OCI-LY7 (cell line): ENCODE measurements around the gene LIPT2. TPM values are rescaled to one million over a fixed set of nuclear protein-coding genes. Genes with fewer than 3 reads are reported as not detected.

Experiments used
- BruUV-seq: library from RNA; stranded (reverse); fragments of 400-500 nt; replicated peaks from 2 replicates; lab custom pipeline; 2021; lab: Mats Ljungman, UMichigan
- CTCF ChIA-PET: fragments of 300-600 bp; sonication (Branson Sonifier 250); formaldehyde crosslinking; loops from one replicate; lab custom pipeline; 2022; ENCODE audit warnings: antibody characterized with exemption; ENCODE audit not compliant: unreplicated experiment; lab: Charles Lee
- POLR2A ChIA-PET: fragments of 300-600 bp; sonication (Branson Sonifier 250); formaldehyde crosslinking; loops from one replicate; lab custom pipeline; 2022; ENCODE audit warnings: antibody characterized with exemption; lab: Charles Lee
- DNase-seq: peaks from one replicate; pipeline ENCODE4 v3.0.0-alpha.2; 2015; ENCODE audit warnings: low spot score
- H2AFZ ChIP-seq: fragments of 200-600 bp; sonication (generic), shearing (Covaris generic); 2 replicates; pipeline ENCODE4 v1.6.1; 2014; ENCODE audit warnings: mild to moderate bottlenecking, antibody characterized with exemption, low read length, moderate library complexity
- H3K27ac ChIP-seq: fragments of 200-600 bp; sonication (generic); 2 replicates; pipeline ENCODE4 v1.5.1; 2014; ENCODE audit warnings: mixed run types, low read depth, mild to moderate bottlenecking, moderate library complexity, low read length, inconsistent platforms; ENCODE audit not compliant: poor library complexity, severe bottlenecking
- H3K36me3 ChIP-seq: fragments of 200-600 bp; sonication (generic); 2 replicates; pipeline ENCODE4 v1.6.1; 2014; ENCODE audit warnings: mild to moderate bottlenecking, antibody characterized with exemption, low read length, moderate library complexity, mixed read lengths; ENCODE audit not compliant: insufficient read depth
- H3K4me1 ChIP-seq: fragments of 200-600 bp; sonication (generic); 2 replicates; pipeline ENCODE4 v1.5.1; 2014; ENCODE audit warnings: mild to moderate bottlenecking, low read length; ENCODE audit not compliant: insufficient read depth, poor library complexity, severe bottlenecking
- H3K4me2 ChIP-seq: fragments of 200-600 bp; sonication (generic); 2 replicates; pipeline ENCODE4 v1.6.1; 2014; ENCODE audit warnings: mild to moderate bottlenecking, low read length
- H3K4me3 ChIP-seq: fragments of 200-600 bp; sonication (generic); 2 replicates; pipeline ENCODE4 v1.5.1; 2014; ENCODE audit warnings: mild to moderate bottlenecking, low read depth, low read length; ENCODE audit not compliant: poor library complexity, severe bottlenecking
- H3K79me2 ChIP-seq: fragments of 200-600 bp; sonication (generic); 2 replicates; pipeline ENCODE4 v1.6.1; 2016; ENCODE audit warnings: low read depth, mild to moderate bottlenecking, low read length, moderate library complexity, mixed read lengths; ENCODE audit not compliant: insufficient read depth
- H3K9me2 ChIP-seq: fragments of 200-600 bp; sonication (generic); 2 replicates; pipeline ENCODE4 v1.6.1; 2016; ENCODE audit warnings: mild to moderate bottlenecking, low read length, mixed read lengths; ENCODE audit not compliant: insufficient read depth
- H3K9me3 ChIP-seq: fragments of 200-600 bp; sonication (generic); 2 replicates; pipeline ENCODE4 v1.6.1; 2014; ENCODE audit warnings: mild to moderate bottlenecking, mixed run types, low read length, mixed read lengths
- H4K20me1 ChIP-seq: fragments of 200-600 bp; sonication (generic); 2 replicates; pipeline ENCODE4 v1.6.1; 2014; ENCODE audit warnings: mild to moderate bottlenecking, antibody characterized with exemption, low read length, moderate library complexity, mixed read lengths; ENCODE audit not compliant: insufficient read depth
- EZH2phosphoT487 ChIP-seq: fragments of 200-600 bp; sonication (generic); IDR thresholded peaks from 2 replicates; pipeline ENCODE4 v1.6.1; 2018; ENCODE audit warnings: low read depth, borderline replicate concordance, mild to moderate bottlenecking, mixed run types, antibody characterized with exemption, low read length, moderate library complexity, mixed read lengths
- intact Hi-C: fragments of 100-400 bp; cut with micrococcal nuclease; formaldehyde crosslinking; loops from one replicate; pipeline ENCODE4 v1.10.0; 2022; ENCODE audit not compliant: unreplicated experiment
- total RNA-seq, 2 experiments: library from RNA; depleted of rRNA in 1 of 2; stranded (reverse); fragments of >200 nt in 1 of 2; shearing (Covaris generic) in 1 of 2; gene quantifications; 2 replicates each; pipeline ENCODE4 v1.2.3, GENCODE V29; 2014 to 2022
- TF ChIP-seq, protein P1 (sequence below): fragments of 200-600 bp; sonication (generic); conservative IDR thresholded peaks from 2 replicates; pipeline ENCODE4 v1.5.1; 2014; ENCODE audit warnings: mild to moderate bottlenecking, antibody characterized with exemption, low read length, moderate library complexity, mixed read lengths

LIPT2 gene
- total RNA-seq, 2 experiments from 2014 or later: 10.9 to 14.3 TPM

DNA sequence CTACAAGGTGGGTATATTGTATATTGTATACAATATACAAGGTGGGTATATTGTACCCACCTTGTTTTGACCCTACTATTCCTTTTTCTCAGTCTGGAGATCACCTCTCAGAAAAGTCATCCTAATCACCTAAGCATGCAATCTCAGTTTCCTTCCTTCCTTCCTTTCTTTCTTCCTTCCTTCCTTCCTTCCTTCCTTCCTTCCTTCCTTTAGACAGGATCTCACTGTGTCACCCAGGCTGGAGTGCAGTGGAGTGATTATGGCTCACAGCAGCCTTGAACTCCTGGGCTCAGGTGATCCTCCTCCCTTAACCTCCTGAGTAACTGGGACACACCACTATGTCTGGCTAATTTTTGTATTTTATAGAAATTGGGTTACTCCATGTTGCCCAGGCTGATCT is 25.0 kb downstream of the LIPT2 start:
- ChIA-PET POLR2A (interaction anchor here (0.7 kb wide), 1 partner anchor 76 kb away, joined by 3 read pairs; no protein-coding TSS in a partner anchor), CTCF (no interaction called here)
- BruUV-seq: no TSS peak
- intact Hi-C loops: no loop called here
- H3K79me2 ChIP-seq: no peaks in the 10 kb centered on the region
- no peak for DNase-seq
- no peaks in the 10 kb centered on the region for H3K4me1 ChIP-seq
- no peak overlapping the region for H3K4me2 ChIP-seq
- no peaks in the 10 kb centered on the region for H4K20me1 ChIP-seq
- no peak overlapping the region for H2AFZ ChIP-seq
- H3K36me3 ChIP-seq: no peaks in the 10 kb centered on the region
- no peak overlapping the region for H3K27ac ChIP-seq
- H3K9me2 ChIP-seq: no peaks in the 10 kb centered on the region
- H3K9me3 ChIP-seq: no peaks in the 10 kb centered on the region
- TF ChIP-seq, protein P1, sequence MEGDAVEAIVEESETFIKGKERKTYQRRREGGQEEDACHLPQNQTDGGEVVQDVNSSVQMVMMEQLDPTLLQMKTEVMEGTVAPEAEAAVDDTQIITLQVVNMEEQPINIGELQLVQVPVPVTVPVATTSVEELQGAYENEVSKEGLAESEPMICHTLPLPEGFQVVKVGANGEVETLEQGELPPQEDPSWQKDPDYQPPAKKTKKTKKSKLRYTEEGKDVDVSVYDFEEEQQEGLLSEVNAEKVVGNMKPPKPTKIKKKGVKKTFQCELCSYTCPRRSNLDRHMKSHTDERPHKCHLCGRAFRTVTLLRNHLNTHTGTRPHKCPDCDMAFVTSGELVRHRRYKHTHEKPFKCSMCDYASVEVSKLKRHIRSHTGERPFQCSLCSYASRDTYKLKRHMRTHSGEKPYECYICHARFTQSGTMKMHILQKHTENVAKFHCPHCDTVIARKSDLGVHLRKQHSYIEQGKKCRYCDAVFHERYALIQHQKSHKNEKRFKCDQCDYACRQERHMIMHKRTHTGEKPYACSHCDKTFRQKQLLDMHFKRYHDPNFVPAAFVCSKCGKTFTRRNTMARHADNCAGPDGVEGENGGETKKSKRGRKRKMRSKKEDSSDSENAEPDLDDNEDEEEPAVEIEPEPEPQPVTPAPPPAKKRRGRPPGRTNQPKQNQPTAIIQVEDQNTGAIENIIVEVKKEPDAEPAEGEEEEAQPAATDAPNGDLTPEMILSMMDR: no peak
- no peak for TF ChIP-seq EZH2phosphoT487
- H3K4me3 ChIP-seq: no peak overlapping the region

DNA sequence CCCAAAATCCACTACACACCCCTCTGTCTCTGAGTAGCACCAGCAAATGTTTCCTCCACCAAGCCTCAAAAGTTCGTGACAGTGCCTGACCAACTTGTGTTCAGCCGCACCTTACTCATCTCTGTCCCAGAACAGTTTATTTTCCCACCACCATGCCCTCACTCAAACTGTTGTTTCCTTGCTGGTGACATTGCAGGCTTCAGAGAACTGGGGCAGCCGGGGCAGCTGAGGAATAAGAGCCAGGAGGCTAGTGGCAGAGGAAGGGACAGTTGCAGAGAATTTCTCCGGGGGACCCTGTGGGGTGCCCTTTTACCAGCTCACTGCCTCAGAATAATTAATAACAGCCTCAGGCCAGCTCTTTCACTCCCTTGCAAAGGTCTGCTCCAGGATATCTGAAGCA is 25.5 kb downstream of the LIPT2 start:
- Histone ChIP-seq H2AFZ (no peak overlapping the region), H4K20me1 (no peaks in the 10 kb centered on the region), H3K27ac (no peak overlapping the region), H3K79me2 (no peaks in the 10 kb centered on the region), H3K9me2 (no peaks in the 10 kb centered on the region), H3K36me3 (no peaks in the 10 kb centered on the region), H3K9me3 (no peaks in the 10 kb centered on the region), H3K4me3 (no peak overlapping the region), H3K4me1 (no peaks in the 10 kb centered on the region), H3K4me2 (no peak overlapping the region)
- no peak for DNase-seq
- TF ChIP-seq, protein P1: no peak
- TF ChIP-seq EZH2phosphoT487: no peak
- ChIA-PET POLR2A (no interaction called here), CTCF (no interaction called here)
- intact Hi-C loops: no loop called here
- BruUV-seq: no TSS peak

DNA sequence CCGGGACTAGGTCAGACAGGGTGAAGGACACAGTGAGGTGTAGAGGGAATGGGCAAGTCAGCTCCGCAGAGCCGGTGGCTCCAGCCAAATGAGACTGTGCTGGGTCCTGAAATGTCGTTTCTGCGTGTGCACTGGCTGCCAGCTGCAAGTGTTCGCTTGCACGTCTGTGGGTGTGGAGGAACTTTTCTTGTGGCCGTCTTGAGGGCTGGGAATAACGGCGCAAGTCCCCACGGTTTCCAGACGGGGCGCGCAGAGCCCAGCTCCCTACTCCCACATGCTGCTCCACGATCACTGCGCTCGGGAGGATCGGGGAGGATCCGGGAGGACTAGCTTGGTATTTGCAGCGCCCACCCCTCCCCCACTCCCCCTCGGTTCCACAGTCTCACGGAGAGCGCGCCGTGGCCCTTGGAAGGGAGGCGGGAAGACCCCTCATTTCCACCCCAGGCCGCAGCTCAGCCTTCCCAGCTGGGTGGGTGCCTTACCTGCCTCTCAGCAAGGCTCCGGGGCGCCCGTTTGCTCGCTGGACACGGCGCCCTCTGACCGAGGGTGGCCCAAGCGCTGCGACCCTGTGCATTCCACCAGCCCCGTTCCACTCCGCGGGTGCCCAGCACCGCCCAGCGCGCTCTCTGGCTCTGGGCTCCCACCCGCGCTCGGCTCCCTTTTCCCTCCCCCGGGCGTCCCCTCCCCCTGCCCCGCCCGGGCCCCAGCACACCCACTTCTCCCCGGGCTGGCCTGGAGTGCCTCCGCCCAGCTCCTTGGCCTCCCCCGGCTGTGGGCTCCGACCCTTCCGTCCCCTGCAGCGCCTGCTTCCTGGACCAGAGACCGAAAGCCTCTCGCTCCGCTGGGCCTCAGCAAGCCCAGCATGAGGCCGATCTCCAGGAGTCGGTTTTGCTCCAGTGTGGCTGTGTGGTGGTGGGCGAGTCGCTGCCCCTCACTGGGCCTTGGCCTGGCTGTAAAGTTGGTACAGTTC is 26.3 kb downstream of the LIPT2 start, which contains the start of gene KCNE3:
Gene KCNE3 (minus strand): TSS at position 634 of the 970 bp plus-strand sequence. CDS start 9,986 bp downstream, outside the sequence.
- no peak within 1 kb of the TSS for H3K4me2 ChIP-seq
- CTCF ChIA-PET: no interaction called here

More for the DNA sequence above, 26.3 kb downstream of the LIPT2 start, which contains the start of gene KCNE3:
- POLR2A ChIA-PET: interaction anchor here (0.6 kb wide), 1 partner anchor 1297 kb away, joined by 7 read pairs; no protein-coding TSS in a partner anchor
- H2AFZ ChIP-seq: no peak within 1 kb of the TSS
- intact Hi-C loops: no loop called here
- no peaks in the 10 kb centered on the region for H3K4me1 ChIP-seq
- H3K4me3 ChIP-seq: no peak within 1 kb of the TSS
- no peaks in the 10 kb centered on the region for H3K9me3 ChIP-seq
- no peaks in the 10 kb centered on the region for H4K20me1 ChIP-seq
- no peaks in the 10 kb centered on the region for H3K79me2 ChIP-seq
- no TSS peak for BruUV-seq
- H3K27ac ChIP-seq: no peak within 1 kb of the TSS
- no peaks in the 10 kb centered on the region for H3K9me2 ChIP-seq
- DNase-seq: no peak
- no peak for TF ChIP-seq EZH2phosphoT487
- TF ChIP-seq, protein P1: no peak
- no peaks in the 10 kb centered on the region for H3K36me3 ChIP-seq
